ENCODE measurements around the gene KIAA1328.
"Not testable (repeated sequence)": the region's sequence is repeated elsewhere in the genome, so short reads cannot be mapped to it uniquely, and the experiment has no call there.

KIAA1328 gene

GRCh38 chr18:36850527-36851201 is 21.7 kb downstream of the KIAA1328 start:
- no peaks in the 10 kb centered on the region for H3K27me3 ChIP-seq (ENCODE audit: control insufficient read depth in 1 of 2, insufficient read depth in 2 of 2, low read length in 2 of 2)
- H3K4me1 ChIP-seq (ENCODE audit: insufficient read depth, low read length): no peaks in the 10 kb centered on the region
- H3K9ac ChIP-seq (ENCODE audit: low read length): no peak overlapping the region
- no peak overlapping the region for H3K27ac ChIP-seq (ENCODE audit: low read depth, low read length)
- H3K4me3 ChIP-seq (ENCODE audit: low read depth in 1 of 2, low read length in 2 of 2): no peak overlapping the region
- H3K9me3 ChIP-seq (ENCODE audit: low read length): no peaks in the 10 kb centered on the region
- H3K36me3 ChIP-seq (ENCODE audit: insufficient read depth, low read length): peaks cover 5% of the 10 kb centered on the region

- H3K27me3 ChIP-seq (ENCODE audit: control insufficient read depth in 1 of 2, insufficient read depth in 2 of 2, low read length in 2 of 2): no peaks in the 10 kb centered on the region
- H3K27ac ChIP-seq (ENCODE audit: low read depth, low read length): no peak overlapping the region
- no peaks in the 10 kb centered on the region for H3K9me3 ChIP-seq (ENCODE audit: low read length)
- no peak overlapping the region for H3K9ac ChIP-seq (ENCODE audit: low read length)
- no peaks in the 10 kb centered on the region for H3K4me1 ChIP-seq (ENCODE audit: insufficient read depth, low read length)
- no peak overlapping the region for H3K4me3 ChIP-seq (ENCODE audit: low read depth in 1 of 2, low read length in 2 of 2)
- H3K36me3 ChIP-seq (ENCODE audit: insufficient read depth, low read length): peaks cover 5% of the 10 kb centered on the region
Measured at GRCh38 chr18:36851202-36851590, 22.3 kb downstream of the KIAA1328 start.

- Histone ChIP-seq H3K36me3 (ENCODE audit: insufficient read depth, low read length) (peaks cover 11% of the 10 kb centered on the region), H3K9me3 (ENCODE audit: low read length) (no peaks in the 10 kb centered on the region), H3K4me3 (ENCODE audit: low read depth in 1 of 2, low read length in 2 of 2) (no peak overlapping the region), H3K27ac (ENCODE audit: low read depth, low read length) (no peak overlapping the region), H3K4me1 (ENCODE audit: insufficient read depth, low read length) (no peaks in the 10 kb centered on the region), H3K9ac (ENCODE audit: low read length) (no peak overlapping the region), H3K27me3 (ENCODE audit: control insufficient read depth in 1 of 2, insufficient read depth in 2 of 2, low read length in 2 of 2) (no peaks in the 10 kb centered on the region)
Measured at GRCh38 chr18:36856815-36857214, 27.9 kb downstream of the KIAA1328 start.

- Histone ChIP-seq H3K9me3 (ENCODE audit: low read length) (no peaks in the 10 kb centered on the region), H3K4me1 (ENCODE audit: insufficient read depth, low read length) (no peaks in the 10 kb centered on the region), H3K9ac (ENCODE audit: low read length) (no peak overlapping the region), H3K27me3 (ENCODE audit: control insufficient read depth in 1 of 2, insufficient read depth in 2 of 2, low read length in 2 of 2) (no peaks in the 10 kb centered on the region), H3K36me3 (ENCODE audit: insufficient read depth, low read length) (peaks cover 5% of the 10 kb centered on the region), H3K27ac (ENCODE audit: low read depth, low read length) (no peak overlapping the region), H3K4me3 (ENCODE audit: low read depth in 1 of 2, low read length in 2 of 2) (no peak overlapping the region)
Measured at GRCh38 chr18:36862182-36862581, 33.3 kb downstream of the KIAA1328 start.

- Histone ChIP-seq H3K4me1 (ENCODE audit: insufficient read depth, low read length) (no peaks in the 10 kb centered on the region), H3K27me3 (ENCODE audit: control insufficient read depth in 1 of 2, insufficient read depth in 2 of 2, low read length in 2 of 2) (no peaks in the 10 kb centered on the region), H3K4me3 (ENCODE audit: low read depth in 1 of 2, low read length in 2 of 2) (no peak overlapping the region), H3K9ac (ENCODE audit: low read length) (no peak overlapping the region), H3K36me3 (ENCODE audit: insufficient read depth, low read length) (no peaks in the 10 kb centered on the region), H3K9me3 (ENCODE audit: low read length) (no peaks in the 10 kb centered on the region), H3K27ac (ENCODE audit: low read depth, low read length) (no peak overlapping the region)
Measured at GRCh38 chr18:36867056-36867455, 38.1 kb downstream of the KIAA1328 start.

- no peak overlapping the region for H3K4me3 ChIP-seq (ENCODE audit: low read depth in 1 of 2, low read length in 2 of 2)
- no peaks in the 10 kb centered on the region for H3K27me3 ChIP-seq (ENCODE audit: control insufficient read depth in 1 of 2, insufficient read depth in 2 of 2, low read length in 2 of 2)
- H3K4me1 ChIP-seq (ENCODE audit: insufficient read depth, low read length): no peaks in the 10 kb centered on the region
- H3K9me3 ChIP-seq (ENCODE audit: low read length): no peaks in the 10 kb centered on the region
- no peak overlapping the region for H3K27ac ChIP-seq (ENCODE audit: low read depth, low read length)
- no peak overlapping the region for H3K9ac ChIP-seq (ENCODE audit: low read length)
- H3K36me3 ChIP-seq (ENCODE audit: insufficient read depth, low read length): no peaks in the 10 kb centered on the region
Measured at GRCh38 chr18:36871801-36872200, 42.9 kb downstream of the KIAA1328 start.

GRCh38 chr18:36872329-36872728 is 43.4 kb downstream of the KIAA1328 start:
- H3K27ac ChIP-seq (ENCODE audit: low read depth, low read length): no peak overlapping the region
- H3K9me3 ChIP-seq (ENCODE audit: low read length): no peaks in the 10 kb centered on the region
- no peaks in the 10 kb centered on the region for H3K4me1 ChIP-seq (ENCODE audit: insufficient read depth, low read length)
- no peak overlapping the region for H3K9ac ChIP-seq (ENCODE audit: low read length)
- no peaks in the 10 kb centered on the region for H3K27me3 ChIP-seq (ENCODE audit: control insufficient read depth in 1 of 2, insufficient read depth in 2 of 2, low read length in 2 of 2)
- no peaks in the 10 kb centered on the region for H3K36me3 ChIP-seq (ENCODE audit: insufficient read depth, low read length)
- no peak overlapping the region for H3K4me3 ChIP-seq (ENCODE audit: low read depth in 1 of 2, low read length in 2 of 2)

- not testable (repeated sequence) for H3K9ac ChIP-seq (ENCODE audit: low read length); H3K27me3 ChIP-seq (ENCODE audit: control insufficient read depth in 1 of 2, insufficient read depth in 2 of 2, low read length in 2 of 2); H3K36me3 ChIP-seq (ENCODE audit: insufficient read depth, low read length); H3K4me1 ChIP-seq (ENCODE audit: insufficient read depth, low read length); H3K4me3 ChIP-seq (ENCODE audit: low read depth in 1 of 2, low read length in 2 of 2); H3K9me3 ChIP-seq (ENCODE audit: low read length); H3K27ac ChIP-seq (ENCODE audit: low read depth, low read length)
Measured at GRCh38 chr18:36873826-36874225, 44.9 kb downstream of the KIAA1328 start.

GRCh38 chr18:36879796-36880195 is 50.9 kb downstream of the KIAA1328 start:
- H3K27ac ChIP-seq (ENCODE audit: low read depth, low read length); H3K4me1 ChIP-seq (ENCODE audit: insufficient read depth, low read length); H3K4me3 ChIP-seq (ENCODE audit: low read depth in 1 of 2, low read length in 2 of 2); H3K9ac ChIP-seq (ENCODE audit: low read length); H3K9me3 ChIP-seq (ENCODE audit: low read length); H3K27me3 ChIP-seq (ENCODE audit: control insufficient read depth in 1 of 2, insufficient read depth in 2 of 2, low read length in 2 of 2); H3K36me3 ChIP-seq (ENCODE audit: insufficient read depth, low read length): not testable (repeated sequence)

- Histone ChIP-seq H3K4me3 (ENCODE audit: low read depth in 1 of 2, low read length in 2 of 2) (no peak overlapping the region), H3K9me3 (ENCODE audit: low read length) (no peaks in the 10 kb centered on the region), H3K9ac (ENCODE audit: low read length) (no peak overlapping the region), H3K36me3 (ENCODE audit: insufficient read depth, low read length) (peaks cover 4% of the 10 kb centered on the region), H3K4me1 (ENCODE audit: insufficient read depth, low read length) (no peaks in the 10 kb centered on the region), H3K27me3 (ENCODE audit: control insufficient read depth in 1 of 2, insufficient read depth in 2 of 2, low read length in 2 of 2) (no peaks in the 10 kb centered on the region), H3K27ac (ENCODE audit: low read depth, low read length) (no peak overlapping the region)
Measured at GRCh38 chr18:36885981-36886380, 57.1 kb downstream of the KIAA1328 start.

GRCh38 chr18:36887114-36887513 is 58.2 kb downstream of the KIAA1328 start:
- H3K4me1 ChIP-seq (ENCODE audit: insufficient read depth, low read length): no peaks in the 10 kb centered on the region
- H3K4me3 ChIP-seq (ENCODE audit: low read depth in 1 of 2, low read length in 2 of 2): no peak overlapping the region
- no peak overlapping the region for H3K9ac ChIP-seq (ENCODE audit: low read length)
- H3K36me3 ChIP-seq (ENCODE audit: insufficient read depth, low read length): peaks cover 4% of the 10 kb centered on the region
- no peak overlapping the region for H3K27ac ChIP-seq (ENCODE audit: low read depth, low read length)
- H3K27me3 ChIP-seq (ENCODE audit: control insufficient read depth in 1 of 2, insufficient read depth in 2 of 2, low read length in 2 of 2): no peaks in the 10 kb centered on the region
- no peaks in the 10 kb centered on the region for H3K9me3 ChIP-seq (ENCODE audit: low read length)

- Histone ChIP-seq H3K9ac (ENCODE audit: low read length) (no peak overlapping the region), H3K27ac (ENCODE audit: low read depth, low read length) (no peak overlapping the region), H3K4me1 (ENCODE audit: insufficient read depth, low read length) (no peaks in the 10 kb centered on the region), H3K27me3 (ENCODE audit: control insufficient read depth in 1 of 2, insufficient read depth in 2 of 2, low read length in 2 of 2) (no peaks in the 10 kb centered on the region), H3K9me3 (ENCODE audit: low read length) (no peaks in the 10 kb centered on the region), H3K36me3 (ENCODE audit: insufficient read depth, low read length) (peaks cover 4% of the 10 kb centered on the region), H3K4me3 (ENCODE audit: low read depth in 1 of 2, low read length in 2 of 2) (no peak overlapping the region)
Measured at GRCh38 chr18:36887864-36888263, 58.9 kb downstream of the KIAA1328 start.
